Nephron progenitor cell (in vitro differentiated cells): Measurements from ENCODE around the gene EPN2.
"Not testable (repeated sequence)": the region's sequence is repeated elsewhere in the genome, so short reads cannot be mapped to it uniquely, and the experiment has no call there.

ENCODE experiments used
- DNase-seq: peaks from one replicate; pipeline ENCODE4 v3.0.0; 2021
- H3K27ac Mint-ChIP-seq: 2 replicates; pipeline ENCODE4 v1.8.0; 2021; ENCODE audit warnings: mild to moderate bottlenecking, moderate library complexity, mixed read lengths
- H3K27me3 Mint-ChIP-seq: 2 replicates; pipeline ENCODE4 v1.8.0; 2021; ENCODE audit warnings: mild to moderate bottlenecking, low read depth, mixed read lengths; ENCODE audit not compliant: poor library complexity
- H3K36me3 Mint-ChIP-seq: 2 replicates; pipeline ENCODE4 v1.8.0; 2021; ENCODE audit warnings: low read depth, mixed read lengths
- H3K4me1 Mint-ChIP-seq: 2 replicates; pipeline ENCODE4 v1.8.0; 2021; ENCODE audit warnings: mixed read lengths
- H3K4me3 Mint-ChIP-seq: 2 replicates; pipeline ENCODE4 v1.8.0; 2021; ENCODE audit warnings: mild to moderate bottlenecking, moderate library complexity, mixed read lengths
- H3K9me3 Mint-ChIP-seq: 2 replicates; pipeline ENCODE4 v1.8.0; 2021; ENCODE audit warnings: mild to moderate bottlenecking, moderate library complexity, mixed read lengths

The EPN2 gene

GRCh38 chr17:19237139-19237388, at the start of gene EPN2:
Gene EPN2, plus strand, starts transcription at chr17:19237366. Its CDS starts 45,754 bp downstream, at chr17:19283120.
- peaks cover 22% of the 10 kb centered on the region for H3K4me1 Mint-ChIP-seq
- H3K27ac Mint-ChIP-seq, result peak within 1 kb of the TSS; percentile 85
- not testable (repeated sequence) for H3K27me3 Mint-ChIP-seq, H3K9me3 Mint-ChIP-seq
- DNase-seq, result peak; percentile 81
- peak within 1 kb of the TSS; percentile 97 for H3K4me3 Mint-ChIP-seq
- H3K36me3 Mint-ChIP-seq, result peaks cover 13% of the 10 kb centered on the region

GRCh38 chr17:19187883-19188869, 49.0 kb upstream of the EPN2 start:
- not testable (repeated sequence) for H3K4me3 Mint-ChIP-seq, DNase-seq, H3K4me1 Mint-ChIP-seq, H3K27me3 Mint-ChIP-seq, H3K9me3 Mint-ChIP-seq, H3K36me3 Mint-ChIP-seq, H3K27ac Mint-ChIP-seq

- not testable (repeated sequence) for H3K27ac Mint-ChIP-seq, H3K36me3 Mint-ChIP-seq, DNase-seq, H3K4me1 Mint-ChIP-seq, H3K9me3 Mint-ChIP-seq, H3K27me3 Mint-ChIP-seq, H3K4me3 Mint-ChIP-seq
Measured at GRCh38 chr17:19188870-19189708, 48.1 kb upstream of the EPN2 start.

- not testable (repeated sequence) for H3K9me3 Mint-ChIP-seq, DNase-seq, H3K4me3 Mint-ChIP-seq, H3K27ac Mint-ChIP-seq, H3K36me3 Mint-ChIP-seq, H3K4me1 Mint-ChIP-seq, H3K27me3 Mint-ChIP-seq
Measured at GRCh38 chr17:19189781-19190405, 47.3 kb upstream of the EPN2 start.

- H3K4me1 Mint-ChIP-seq, H3K27me3 Mint-ChIP-seq, H3K36me3 Mint-ChIP-seq, H3K4me3 Mint-ChIP-seq, H3K9me3 Mint-ChIP-seq, H3K27ac Mint-ChIP-seq: not testable (repeated sequence)
- DNase-seq, result peak; percentile 16
Measured at GRCh38 chr17:19196382-19197204, 40.6 kb upstream of the EPN2 start.

- not testable (repeated sequence) for H3K27me3 Mint-ChIP-seq
Measured at GRCh38 chr17:19202448-19202847, 34.7 kb upstream of the EPN2 start.

GRCh38 chr17:19203429-19203828, 33.7 kb upstream of the EPN2 start:
- H3K27ac Mint-ChIP-seq, H3K4me3 Mint-ChIP-seq, H3K36me3 Mint-ChIP-seq, H3K27me3 Mint-ChIP-seq, DNase-seq, H3K9me3 Mint-ChIP-seq, H3K4me1 Mint-ChIP-seq: not testable (repeated sequence)

More at GRCh38 chr17:19202448-19202847, 34.7 kb upstream of the EPN2 start:
- not testable (repeated sequence) for H3K36me3 Mint-ChIP-seq, H3K9me3 Mint-ChIP-seq, H3K27ac Mint-ChIP-seq, H3K4me3 Mint-ChIP-seq, DNase-seq, H3K4me1 Mint-ChIP-seq

GRCh38 chr17:19215074-19215860, 21.9 kb upstream of the EPN2 start:
- not testable (repeated sequence) for H3K27me3 Mint-ChIP-seq, H3K4me1 Mint-ChIP-seq, H3K27ac Mint-ChIP-seq, H3K4me3 Mint-ChIP-seq, H3K36me3 Mint-ChIP-seq, H3K9me3 Mint-ChIP-seq, DNase-seq

GRCh38 chr17:19216148-19216926, 20.8 kb upstream of the EPN2 start:
- not testable (repeated sequence) for DNase-seq, H3K27me3 Mint-ChIP-seq, H3K9me3 Mint-ChIP-seq, H3K36me3 Mint-ChIP-seq, H3K27ac Mint-ChIP-seq, H3K4me1 Mint-ChIP-seq, H3K4me3 Mint-ChIP-seq

- DNase-seq, H3K36me3 Mint-ChIP-seq, H3K27me3 Mint-ChIP-seq, H3K27ac Mint-ChIP-seq, H3K9me3 Mint-ChIP-seq, H3K4me3 Mint-ChIP-seq, H3K4me1 Mint-ChIP-seq: not testable (repeated sequence)
Measured at GRCh38 chr17:19218914-19219313, 18.3 kb upstream of the EPN2 start.

- not testable (repeated sequence) for H3K4me3 Mint-ChIP-seq, H3K4me1 Mint-ChIP-seq, H3K27me3 Mint-ChIP-seq, H3K9me3 Mint-ChIP-seq, H3K36me3 Mint-ChIP-seq, H3K27ac Mint-ChIP-seq, DNase-seq
Measured at GRCh38 chr17:19219384-19219783, 17.8 kb upstream of the EPN2 start.

GRCh38 chr17:19220195-19220594, 17.0 kb upstream of the EPN2 start:
- not testable (repeated sequence) for H3K9me3 Mint-ChIP-seq, H3K4me3 Mint-ChIP-seq, H3K36me3 Mint-ChIP-seq, H3K27me3 Mint-ChIP-seq, DNase-seq, H3K4me1 Mint-ChIP-seq, H3K27ac Mint-ChIP-seq
